HG03571 (cell line): ENCODE results near the gene TRIM62.

ENCODE experiments used
- ATAC-seq: cut with Tn5 transposase; IDR thresholded peaks from one replicate; pipeline ENCODE4 v1.9.1; 2021; ENCODE audit not compliant: unreplicated experiment

TRIM62 gene

GRCh38 chr1:33180911-33181890, 642 bp downstream of the TRIM62 start:
- peak; percentile 71 for ATAC-seq

- ATAC-seq: no peak
These were observed 1.5 kb downstream of the TRIM62 start for GRCh38 chr1:33180226-33180910.

- ATAC-seq: no peak
These were observed 2.9 kb downstream of the TRIM62 start for GRCh38 chr1:33178836-33179439.

- no peak for ATAC-seq
These were observed 3.8 kb downstream of the TRIM62 start for GRCh38 chr1:33177996-33178540.

GRCh38 chr1:33176887-33177286, 5.0 kb downstream of the TRIM62 start:
- ATAC-seq: no peak

- no peak for ATAC-seq
These were observed 5.4 kb downstream of the TRIM62 start for GRCh38 chr1:33176362-33176850.

- no peak for ATAC-seq
These were observed 6.0 kb downstream of the TRIM62 start for GRCh38 chr1:33175865-33176264.

- ATAC-seq: no peak
These were observed 8.8 kb downstream of the TRIM62 start for GRCh38 chr1:33173091-33173490.

GRCh38 chr1:33171977-33172813, 9.6 kb downstream of the TRIM62 start:
- no peak for ATAC-seq

- no peak for ATAC-seq
These were observed 11.2 kb downstream of the TRIM62 start for GRCh38 chr1:33170351-33171274.

- ATAC-seq: no peak
These were observed 12.4 kb downstream of the TRIM62 start for GRCh38 chr1:33169290-33170055.

GRCh38 chr1:33168556-33169289, 13.1 kb downstream of the TRIM62 start:
- no peak for ATAC-seq

GRCh38 chr1:33167650-33168447, 14.0 kb downstream of the TRIM62 start:
- ATAC-seq: no peak

GRCh38 chr1:33165809-33166208, 16.0 kb downstream of the TRIM62 start:
- ATAC-seq: no peak

GRCh38 chr1:33165209-33165608, 16.6 kb downstream of the TRIM62 start:
- no peak for ATAC-seq

GRCh38 chr1:33163621-33164519, 18.0 kb downstream of the TRIM62 start:
- no peak for ATAC-seq
